Measurements from ENCODE around the gene TBC1D16.

TBC1D16 gene

DNA sequence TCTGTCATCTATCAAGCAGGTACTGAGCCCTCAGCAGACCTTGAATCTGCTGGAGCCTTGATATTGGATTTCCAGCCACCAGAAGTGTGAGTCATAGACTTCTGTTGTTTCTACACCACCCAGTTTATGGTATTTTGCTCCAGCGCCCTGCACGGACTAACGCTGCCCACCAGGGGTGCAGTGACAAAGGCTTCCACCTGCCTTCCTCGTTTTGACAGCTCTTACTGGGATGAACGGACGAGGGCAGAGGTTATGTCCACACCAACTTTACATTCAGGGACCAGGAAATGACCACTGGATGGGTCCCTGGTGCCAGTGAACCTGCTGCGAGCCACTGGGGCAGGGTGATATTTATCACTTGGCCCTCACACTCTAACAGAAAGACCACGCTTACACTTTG is 129.8 kb downstream of the TBC1D16 start:
- TF ChIP-seq, protein P1, sequence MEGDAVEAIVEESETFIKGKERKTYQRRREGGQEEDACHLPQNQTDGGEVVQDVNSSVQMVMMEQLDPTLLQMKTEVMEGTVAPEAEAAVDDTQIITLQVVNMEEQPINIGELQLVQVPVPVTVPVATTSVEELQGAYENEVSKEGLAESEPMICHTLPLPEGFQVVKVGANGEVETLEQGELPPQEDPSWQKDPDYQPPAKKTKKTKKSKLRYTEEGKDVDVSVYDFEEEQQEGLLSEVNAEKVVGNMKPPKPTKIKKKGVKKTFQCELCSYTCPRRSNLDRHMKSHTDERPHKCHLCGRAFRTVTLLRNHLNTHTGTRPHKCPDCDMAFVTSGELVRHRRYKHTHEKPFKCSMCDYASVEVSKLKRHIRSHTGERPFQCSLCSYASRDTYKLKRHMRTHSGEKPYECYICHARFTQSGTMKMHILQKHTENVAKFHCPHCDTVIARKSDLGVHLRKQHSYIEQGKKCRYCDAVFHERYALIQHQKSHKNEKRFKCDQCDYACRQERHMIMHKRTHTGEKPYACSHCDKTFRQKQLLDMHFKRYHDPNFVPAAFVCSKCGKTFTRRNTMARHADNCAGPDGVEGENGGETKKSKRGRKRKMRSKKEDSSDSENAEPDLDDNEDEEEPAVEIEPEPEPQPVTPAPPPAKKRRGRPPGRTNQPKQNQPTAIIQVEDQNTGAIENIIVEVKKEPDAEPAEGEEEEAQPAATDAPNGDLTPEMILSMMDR (IDR thresholded peaks at IDR 0.05; ENCODE audit: insufficient read depth, low read length, poor library complexity, severe bottlenecking), result no peak
- H3K27me3 ChIP-seq (replicated peaks; ENCODE audit: control insufficient read depth, insufficient read depth, low read length), result no peaks in the 10 kb centered on the region; the same call in 1 of the 2 replicates
- no peak overlapping the region for H3K4me3 ChIP-seq (replicated peaks; ENCODE audit: low read depth, low read length)
- DNase-seq (ENCODE audit: extremely low read depth, insufficient read length), result no peak
- H3K36me3 ChIP-seq (ENCODE audit: control insufficient read depth, insufficient read depth, low read length), result no peaks in the 10 kb centered on the region

DNA sequence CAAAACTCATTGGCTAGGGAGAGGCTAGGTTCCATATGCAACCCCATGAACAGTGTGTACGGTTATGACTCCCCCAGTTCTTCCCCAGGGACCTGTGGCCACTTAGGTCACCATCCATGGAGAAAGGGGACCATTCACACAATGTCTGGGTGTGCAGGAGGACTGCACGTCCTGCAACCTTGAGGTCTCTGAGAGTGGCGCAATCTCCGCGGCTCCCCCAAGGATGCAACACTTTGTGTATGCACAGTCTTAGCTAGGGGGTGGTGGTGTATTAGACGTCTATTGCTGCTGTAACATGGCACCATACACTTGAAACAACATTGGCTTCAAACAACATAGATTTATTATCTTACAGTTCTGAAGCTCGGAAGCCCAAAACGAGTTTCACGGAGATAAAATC is 130.8 kb downstream of the TBC1D16 start:
- no peaks in the 10 kb centered on the region for H3K36me3 ChIP-seq (ENCODE audit: control insufficient read depth, insufficient read depth, low read length)

DNA sequence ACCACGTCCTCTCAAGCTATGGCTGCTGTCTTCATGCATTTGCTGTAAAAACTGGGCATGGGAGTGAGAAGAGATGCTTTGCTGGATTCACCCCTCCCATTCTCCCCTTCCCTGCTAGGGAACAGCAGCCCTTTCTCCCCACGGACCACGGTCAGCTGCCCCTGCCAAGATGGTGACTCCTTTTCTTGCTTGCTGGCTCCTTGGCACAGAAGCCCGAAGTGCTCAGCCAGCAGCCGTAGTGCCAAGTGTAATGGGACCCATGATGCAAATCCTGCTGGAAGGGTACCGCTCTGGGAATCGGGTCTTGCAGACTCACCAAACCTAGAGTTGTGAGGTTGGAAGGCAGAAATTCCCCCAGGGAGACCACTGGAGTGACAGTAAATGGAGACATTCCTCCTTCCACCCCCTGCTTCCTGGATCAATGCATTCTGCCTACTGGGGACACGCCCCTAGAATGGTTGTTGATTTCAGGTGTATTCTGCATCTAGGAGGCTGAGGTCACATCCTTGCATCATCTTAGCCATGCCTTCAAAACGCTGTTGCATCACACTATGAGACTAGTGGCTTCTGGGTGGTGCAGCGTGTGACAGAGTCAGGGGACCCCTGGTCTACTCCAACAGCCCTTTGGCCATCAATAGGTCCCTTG is 133.4 kb downstream of the TBC1D16 start:
- Histone ChIP-seq H3K4me3 (replicated peaks; ENCODE audit: low read depth, low read length) (no peak overlapping the region), H3K27me3 (replicated peaks; ENCODE audit: control insufficient read depth, insufficient read depth, low read length) (no peaks in the 10 kb centered on the region; the same call in 1 of the 2 replicates), H3K36me3 (ENCODE audit: control insufficient read depth, insufficient read depth, low read length) (no peaks in the 10 kb centered on the region)
- DNase-seq (ENCODE audit: extremely low read depth, insufficient read length), result no peak
- TF ChIP-seq, protein P1 (IDR thresholded peaks at IDR 0.05; ENCODE audit: insufficient read depth, low read length, poor library complexity, severe bottlenecking), result no peak

More for the DNA sequence above, 130.8 kb downstream of the TBC1D16 start:
- DNase-seq (ENCODE audit: extremely low read depth, insufficient read length), result no peak
- Histone ChIP-seq H3K27me3 (replicated peaks; ENCODE audit: control insufficient read depth, insufficient read depth, low read length) (no peaks in the 10 kb centered on the region; the same call in 1 of the 2 replicates), H3K4me3 (replicated peaks; ENCODE audit: low read depth, low read length) (no peak overlapping the region)
- TF ChIP-seq, protein P1 (IDR thresholded peaks at IDR 0.05; ENCODE audit: insufficient read depth, low read length, poor library complexity, severe bottlenecking), result no peak

DNA sequence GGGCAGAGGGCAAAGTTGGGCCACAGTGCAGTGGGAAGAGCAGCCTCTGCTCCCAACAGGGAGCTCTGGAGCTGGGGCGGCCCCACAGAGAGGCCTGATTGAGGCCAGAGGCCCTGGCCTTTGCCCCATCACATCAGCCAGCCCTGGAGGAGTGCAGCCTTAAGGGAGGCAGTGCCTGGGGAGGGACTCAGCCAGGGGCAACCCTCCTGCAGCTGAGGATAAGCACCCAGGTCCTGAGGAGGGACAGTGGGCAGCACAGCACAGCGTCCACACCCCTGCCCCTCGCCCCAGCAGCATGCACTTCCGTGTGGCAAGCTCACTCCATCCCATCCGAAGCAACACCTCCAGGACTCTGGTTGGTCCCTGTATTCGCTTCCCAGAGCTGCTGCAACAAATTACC is 134.5 kb downstream of the TBC1D16 start:
- no peak overlapping the region for H3K4me3 ChIP-seq (replicated peaks; ENCODE audit: low read depth, low read length)
- H3K27me3 ChIP-seq (replicated peaks; ENCODE audit: control insufficient read depth, insufficient read depth, low read length), result no peaks in the 10 kb centered on the region
- TF ChIP-seq, protein P1 (IDR thresholded peaks at IDR 0.05; ENCODE audit: insufficient read depth, low read length, poor library complexity, severe bottlenecking), result no peak
- no peak for DNase-seq (ENCODE audit: extremely low read depth, insufficient read length)
- H3K36me3 ChIP-seq (ENCODE audit: control insufficient read depth, insufficient read depth, low read length), result no peaks in the 10 kb centered on the region

DNA sequence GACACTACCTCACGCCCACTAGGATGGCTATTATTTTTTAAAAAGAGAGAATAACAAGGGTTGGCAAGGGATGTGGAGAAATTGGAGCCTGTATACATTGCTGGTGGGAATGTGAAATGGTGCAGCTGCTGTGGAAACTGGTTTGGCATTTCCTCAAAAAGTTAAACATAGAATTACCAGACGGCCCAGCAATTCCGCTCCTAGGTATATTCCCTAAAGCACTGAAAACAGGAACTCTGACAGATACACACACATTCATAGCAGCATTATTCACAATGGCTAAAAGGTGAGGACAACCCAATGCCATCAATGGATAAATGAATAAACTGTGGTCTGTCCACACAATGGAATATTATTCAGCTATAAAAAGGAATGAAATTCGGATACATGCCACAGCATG is 136.1 kb downstream of the TBC1D16 start:
- no peaks in the 10 kb centered on the region for H3K27me3 ChIP-seq (replicated peaks; ENCODE audit: control insufficient read depth, insufficient read depth, low read length)
- DNase-seq (ENCODE audit: extremely low read depth, insufficient read length), result no peak
- TF ChIP-seq, protein P1 (IDR thresholded peaks at IDR 0.05; ENCODE audit: insufficient read depth, low read length, poor library complexity, severe bottlenecking), result no peak
- no peaks in the 10 kb centered on the region for H3K36me3 ChIP-seq (ENCODE audit: control insufficient read depth, insufficient read depth, low read length)
- no peak overlapping the region for H3K4me3 ChIP-seq (replicated peaks; ENCODE audit: low read depth, low read length)
